ENCODE measurements around the gene PTPRN2. TPM values are rescaled to one million over a fixed set of nuclear protein-coding genes. Genes with fewer than 3 reads are reported as not detected.

PTPRN2 gene
- total RNA-seq, 1 experiment from 2014 or later, result 1.1 TPM

- peaks cover 5% of the 10 kb centered on the region; the same call in 1 of the 2 replicates for H3K9me3 ChIP-seq (ENCODE audit: control insufficient read depth, insufficient read depth, low read depth, low read length)
- in situ Hi-C loops (cut with HindIII; ENCODE audit: low pct_unique_long_range_greater_than_20kb, low sequenced_read_pairs) (no loop called here), intact Hi-C loops (cut with micrococcal nuclease; ENCODE audit: unreplicated experiment) (no loop called here)
- no peaks in the 10 kb centered on the region for H3K27me3 ChIP-seq (ENCODE audit: control insufficient read depth, insufficient read depth, low read length)
- ATAC-seq, result no peak
- H3K4me3 ChIP-seq (ENCODE audit: low read depth in 2 of 2, low read length in 2 of 2), result no peak overlapping the region
- H3K4me1 ChIP-seq (ENCODE audit: control insufficient read depth, insufficient read depth, low read length), result no peaks in the 10 kb centered on the region
- H3K27ac ChIP-seq (ENCODE audit: low read length), result no peak overlapping the region
- BruUV-seq (replicated peaks), result no TSS peak
- POLR2A ChIA-PET, result no interaction called here
- no peaks in the 10 kb centered on the region for H3K36me3 ChIP-seq (ENCODE audit: control insufficient read depth, insufficient read depth, low read length)
- DNase-seq (ENCODE audit: low read depth, low spot score), result no peak
- TF ChIP-seq TCF7L2 (IDR thresholded peaks at IDR 0.05; ENCODE audit: low read depth, low read length) (no peak), POLR2AphosphoS5 (IDR thresholded peaks at IDR 0.05; ENCODE audit: low read depth, low read length) (no peak), SIN3A (IDR thresholded peaks at IDR 0.05; ENCODE audit: borderline replicate concordance, insufficient read depth, low read depth, low read length) (no peak)
- TF ChIP-seq, protein P1, sequence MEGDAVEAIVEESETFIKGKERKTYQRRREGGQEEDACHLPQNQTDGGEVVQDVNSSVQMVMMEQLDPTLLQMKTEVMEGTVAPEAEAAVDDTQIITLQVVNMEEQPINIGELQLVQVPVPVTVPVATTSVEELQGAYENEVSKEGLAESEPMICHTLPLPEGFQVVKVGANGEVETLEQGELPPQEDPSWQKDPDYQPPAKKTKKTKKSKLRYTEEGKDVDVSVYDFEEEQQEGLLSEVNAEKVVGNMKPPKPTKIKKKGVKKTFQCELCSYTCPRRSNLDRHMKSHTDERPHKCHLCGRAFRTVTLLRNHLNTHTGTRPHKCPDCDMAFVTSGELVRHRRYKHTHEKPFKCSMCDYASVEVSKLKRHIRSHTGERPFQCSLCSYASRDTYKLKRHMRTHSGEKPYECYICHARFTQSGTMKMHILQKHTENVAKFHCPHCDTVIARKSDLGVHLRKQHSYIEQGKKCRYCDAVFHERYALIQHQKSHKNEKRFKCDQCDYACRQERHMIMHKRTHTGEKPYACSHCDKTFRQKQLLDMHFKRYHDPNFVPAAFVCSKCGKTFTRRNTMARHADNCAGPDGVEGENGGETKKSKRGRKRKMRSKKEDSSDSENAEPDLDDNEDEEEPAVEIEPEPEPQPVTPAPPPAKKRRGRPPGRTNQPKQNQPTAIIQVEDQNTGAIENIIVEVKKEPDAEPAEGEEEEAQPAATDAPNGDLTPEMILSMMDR (IDR thresholded peaks at IDR 0.05), result no peak
- TF ChIP-seq, protein P2, sequence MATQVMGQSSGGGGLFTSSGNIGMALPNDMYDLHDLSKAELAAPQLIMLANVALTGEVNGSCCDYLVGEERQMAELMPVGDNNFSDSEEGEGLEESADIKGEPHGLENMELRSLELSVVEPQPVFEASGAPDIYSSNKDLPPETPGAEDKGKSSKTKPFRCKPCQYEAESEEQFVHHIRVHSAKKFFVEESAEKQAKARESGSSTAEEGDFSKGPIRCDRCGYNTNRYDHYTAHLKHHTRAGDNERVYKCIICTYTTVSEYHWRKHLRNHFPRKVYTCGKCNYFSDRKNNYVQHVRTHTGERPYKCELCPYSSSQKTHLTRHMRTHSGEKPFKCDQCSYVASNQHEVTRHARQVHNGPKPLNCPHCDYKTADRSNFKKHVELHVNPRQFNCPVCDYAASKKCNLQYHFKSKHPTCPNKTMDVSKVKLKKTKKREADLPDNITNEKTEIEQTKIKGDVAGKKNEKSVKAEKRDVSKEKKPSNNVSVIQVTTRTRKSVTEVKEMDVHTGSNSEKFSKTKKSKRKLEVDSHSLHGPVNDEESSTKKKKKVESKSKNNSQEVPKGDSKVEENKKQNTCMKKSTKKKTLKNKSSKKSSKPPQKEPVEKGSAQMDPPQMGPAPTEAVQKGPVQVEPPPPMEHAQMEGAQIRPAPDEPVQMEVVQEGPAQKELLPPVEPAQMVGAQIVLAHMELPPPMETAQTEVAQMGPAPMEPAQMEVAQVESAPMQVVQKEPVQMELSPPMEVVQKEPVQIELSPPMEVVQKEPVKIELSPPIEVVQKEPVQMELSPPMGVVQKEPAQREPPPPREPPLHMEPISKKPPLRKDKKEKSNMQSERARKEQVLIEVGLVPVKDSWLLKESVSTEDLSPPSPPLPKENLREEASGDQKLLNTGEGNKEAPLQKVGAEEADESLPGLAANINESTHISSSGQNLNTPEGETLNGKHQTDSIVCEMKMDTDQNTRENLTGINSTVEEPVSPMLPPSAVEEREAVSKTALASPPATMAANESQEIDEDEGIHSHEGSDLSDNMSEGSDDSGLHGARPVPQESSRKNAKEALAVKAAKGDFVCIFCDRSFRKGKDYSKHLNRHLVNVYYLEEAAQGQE (IDR thresholded peaks at IDR 0.05; ENCODE audit: insufficient read depth in 1 of 2, low read depth in 2 of 2, low read length in 1 of 2), result no peak
- CTCF ChIA-PET, result no interaction called here
Observed at GRCh38 chr7:157809863-157810851, 777.5 kb downstream of the PTPRN2 start.

GRCh38 chr7:157809154-157809862, 778.3 kb downstream of the PTPRN2 start:
- ChIA-PET POLR2A (no interaction called here), CTCF (no interaction called here)
- no peak overlapping the region for H3K27ac ChIP-seq (ENCODE audit: low read length)
- intact Hi-C loops (cut with micrococcal nuclease; ENCODE audit: unreplicated experiment) (no loop called here), in situ Hi-C loops (cut with HindIII; ENCODE audit: low pct_unique_long_range_greater_than_20kb, low sequenced_read_pairs) (no loop called here)
- TF ChIP-seq SIN3A (IDR thresholded peaks at IDR 0.05; ENCODE audit: borderline replicate concordance, insufficient read depth, low read depth, low read length), result no peak
- TF ChIP-seq, protein P1 (IDR thresholded peaks at IDR 0.05), result no peak
- no peak for TF ChIP-seq TCF7L2 (IDR thresholded peaks at IDR 0.05; ENCODE audit: low read depth, low read length)
- TF ChIP-seq, protein P2 (IDR thresholded peaks at IDR 0.05; ENCODE audit: insufficient read depth in 1 of 2, low read depth in 2 of 2, low read length in 1 of 2), result no peak
- TF ChIP-seq POLR2AphosphoS5 (IDR thresholded peaks at IDR 0.05; ENCODE audit: low read depth, low read length), result no peak
- no TSS peak for BruUV-seq (replicated peaks)
- no peaks in the 10 kb centered on the region for H3K36me3 ChIP-seq (ENCODE audit: control insufficient read depth, insufficient read depth, low read length)
- H3K27me3 ChIP-seq (ENCODE audit: control insufficient read depth, insufficient read depth, low read length), result no peaks in the 10 kb centered on the region
- ATAC-seq (no peak), DNase-seq (ENCODE audit: low read depth, low spot score) (no peak)
- H3K4me3 ChIP-seq (ENCODE audit: low read depth in 2 of 2, low read length in 2 of 2), result no peak overlapping the region
- H3K4me1 ChIP-seq (ENCODE audit: control insufficient read depth, insufficient read depth, low read length), result no peaks in the 10 kb centered on the region
- peaks cover 5% of the 10 kb centered on the region; the same call in 1 of the 2 replicates for H3K9me3 ChIP-seq (ENCODE audit: control insufficient read depth, insufficient read depth, low read depth, low read length)
